IPS-20b (cell line): ENCODE data around the gene ZEB2.

Source experiments
- H3K27ac ChIP-seq: one replicate; pipeline ENCODE4 v1.5.1; 2013; ENCODE audit warnings: low read length
- H3K27me3 ChIP-seq: 2 replicates; pipeline ENCODE4 v1.6.1; 2013; ENCODE audit warnings: mild to moderate bottlenecking, low read length, inconsistent platforms; ENCODE audit not compliant: insufficient read depth
- H3K36me3 ChIP-seq: 2 replicates; pipeline ENCODE4 v1.6.1; 2013; ENCODE audit warnings: low read depth, mild to moderate bottlenecking, inconsistent platforms, low read length, moderate library complexity; ENCODE audit not compliant: insufficient read depth
- H3K4me1 ChIP-seq: 2 replicates; pipeline ENCODE4 v1.6.1; 2013; ENCODE audit warnings: mild to moderate bottlenecking, control low read depth, inconsistent platforms, low read length, moderate library complexity; ENCODE audit not compliant: insufficient read depth
- H3K4me3 ChIP-seq: 2 replicates; pipeline ENCODE4 v1.5.1; 2013; ENCODE audit warnings: mild to moderate bottlenecking, low read length, inconsistent platforms
- H3K9ac ChIP-seq: 2 replicates; pipeline ENCODE4 v1.6.1; 2013; ENCODE audit warnings: low read depth, mild to moderate bottlenecking, inconsistent platforms, low read length, moderate library complexity
- H3K9me3 ChIP-seq: 2 replicates; pipeline ENCODE4 v1.6.1; 2013; ENCODE audit warnings: mild to moderate bottlenecking, low read depth, low read length, inconsistent platforms; ENCODE audit not compliant: insufficient read depth

ZEB2 gene

DNA sequence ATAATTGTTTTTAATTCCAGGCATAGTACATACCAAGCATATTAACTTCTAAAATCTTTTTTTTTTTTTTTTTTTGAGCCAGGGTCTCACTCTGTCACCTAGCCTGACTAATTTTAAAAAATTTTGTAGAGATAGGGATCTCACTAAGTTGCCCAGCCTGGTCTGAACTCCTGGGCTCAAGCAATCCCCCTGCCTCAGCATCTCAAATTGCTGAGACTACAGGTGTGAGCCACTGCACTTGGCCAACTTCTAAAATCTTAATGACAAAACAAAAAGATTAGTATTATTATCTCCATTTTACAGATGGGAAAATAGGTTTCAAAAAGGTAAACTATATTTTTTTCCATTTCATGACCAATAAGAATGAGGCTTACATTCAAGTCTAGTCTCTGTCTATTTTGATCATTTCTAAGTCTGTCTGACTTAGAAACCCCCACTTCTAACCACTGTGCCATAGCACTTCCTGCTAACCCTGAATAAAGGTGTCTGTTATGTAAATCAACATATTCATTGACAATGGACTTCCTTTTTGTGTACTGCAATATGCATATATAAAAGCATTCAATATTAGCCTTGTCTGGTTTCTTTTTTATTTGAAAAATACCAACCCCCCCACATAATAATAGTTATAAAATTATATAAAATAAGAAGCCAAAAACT, 28.7 kb upstream of the ZEB2 start:
- H3K27me3 ChIP-seq = no peaks in the 10 kb centered on the region
- no peak overlapping the region for H3K9ac ChIP-seq
- no peak overlapping the region for H3K4me3 ChIP-seq
- H3K36me3 ChIP-seq = no peaks in the 10 kb centered on the region
- H3K4me1 ChIP-seq = peaks cover 6% of the 10 kb centered on the region; the same call in 1 of the 2 replicates
- no peak overlapping the region for H3K27ac ChIP-seq
- H3K9me3 ChIP-seq = no peaks in the 10 kb centered on the region

DNA sequence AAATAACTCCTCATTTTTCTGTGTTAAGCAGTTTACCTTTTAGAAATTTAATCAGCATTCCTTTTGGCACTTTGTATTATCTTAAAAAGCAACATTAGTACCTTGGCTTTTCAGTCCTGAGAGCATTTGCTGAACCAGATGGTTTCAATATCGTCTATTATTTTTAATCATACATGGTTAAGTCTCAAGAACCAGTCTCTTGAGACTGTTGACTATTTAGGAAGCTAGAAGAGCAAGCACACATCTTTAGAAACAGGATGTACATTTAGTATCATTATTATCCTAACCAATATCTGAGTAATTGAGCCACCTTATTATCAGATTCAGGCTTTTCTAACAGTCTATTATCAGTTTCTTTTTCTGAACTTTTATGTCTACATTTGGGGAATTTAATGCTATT, 28.2 kb upstream of the ZEB2 start:
- H3K9ac ChIP-seq = no peak overlapping the region
- no peaks in the 10 kb centered on the region for H3K36me3 ChIP-seq
- H3K4me3 ChIP-seq = no peak overlapping the region
- H3K27ac ChIP-seq = no peak overlapping the region
- peaks cover under 1% of the 10 kb centered on the region; the same call in 1 of the 2 replicates for H3K4me1 ChIP-seq
- no peaks in the 10 kb centered on the region for H3K27me3 ChIP-seq
- H3K9me3 ChIP-seq = no peaks in the 10 kb centered on the region

DNA sequence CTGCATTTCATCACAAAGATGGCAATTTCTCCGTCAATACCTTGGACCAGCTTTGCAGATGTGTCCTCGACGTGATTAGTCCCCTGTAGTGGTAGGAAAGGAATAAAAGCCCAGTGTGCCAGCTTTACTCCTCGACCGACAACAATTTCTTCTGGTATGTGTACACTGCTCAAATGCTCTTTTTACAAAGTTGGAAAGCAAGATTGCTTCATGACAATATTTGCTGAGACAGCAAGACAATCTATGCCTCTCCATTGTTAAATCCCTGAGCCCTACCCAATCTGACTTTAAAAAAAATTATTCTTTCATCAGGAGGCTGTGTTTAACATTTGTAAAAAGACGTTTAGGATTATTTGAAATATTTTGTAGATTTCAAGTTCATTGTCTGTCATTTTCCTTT, 27.6 kb upstream of the ZEB2 start:
- no peak overlapping the region for H3K9ac ChIP-seq
- no peaks in the 10 kb centered on the region for H3K36me3 ChIP-seq
- no peaks in the 10 kb centered on the region for H3K9me3 ChIP-seq
- H3K4me1 ChIP-seq = no peaks in the 10 kb centered on the region
- H3K4me3 ChIP-seq = no peak overlapping the region
- no peak overlapping the region for H3K27ac ChIP-seq
- H3K27me3 ChIP-seq = no peaks in the 10 kb centered on the region

DNA sequence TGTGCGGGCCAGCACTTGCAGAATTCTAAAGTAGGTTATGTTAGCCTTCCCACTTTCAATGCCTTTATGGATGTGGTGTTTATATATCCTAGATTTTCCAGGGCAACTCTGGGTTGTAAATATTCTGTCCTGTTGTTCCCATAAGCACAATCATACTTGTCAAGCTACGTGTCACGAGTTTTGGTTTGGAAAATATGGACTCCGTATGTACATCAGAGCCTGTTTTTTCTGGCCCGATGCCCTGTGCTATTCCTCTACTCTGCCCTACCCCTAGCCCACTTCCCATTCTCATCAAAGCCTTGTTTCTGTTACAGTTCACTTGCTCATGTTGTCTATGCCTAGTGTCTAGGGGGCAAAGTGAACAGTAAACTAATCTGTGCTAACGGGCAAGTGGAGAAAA, 27.0 kb upstream of the ZEB2 start:
- no peak overlapping the region for H3K4me3 ChIP-seq
- H3K27me3 ChIP-seq = no peaks in the 10 kb centered on the region
- H3K9me3 ChIP-seq = no peaks in the 10 kb centered on the region
- no peak overlapping the region for H3K27ac ChIP-seq
- no peak overlapping the region for H3K9ac ChIP-seq
- no peaks in the 10 kb centered on the region for H3K4me1 ChIP-seq
- H3K36me3 ChIP-seq = no peaks in the 10 kb centered on the region

DNA sequence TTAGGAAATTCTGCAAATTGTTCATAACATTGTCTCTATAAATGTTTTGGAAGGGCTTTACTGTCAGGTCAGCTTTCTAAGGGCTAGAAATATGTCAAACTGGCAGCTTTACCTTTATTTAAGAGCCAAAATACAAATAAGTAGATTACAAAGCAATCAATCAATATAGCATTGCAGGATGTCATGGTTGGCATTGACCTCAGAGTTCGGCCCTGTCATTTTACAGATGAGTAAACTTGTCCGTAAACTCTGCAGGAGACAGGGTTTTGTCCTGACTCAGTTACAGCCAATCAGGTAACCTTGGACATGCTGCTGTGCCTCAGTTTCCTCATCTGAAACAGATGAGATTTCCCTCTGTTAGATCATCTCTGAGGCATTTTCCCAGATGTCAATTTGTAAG, 25.9 kb upstream of the ZEB2 start:
- Histone ChIP-seq H3K36me3 (no peaks in the 10 kb centered on the region), H3K27me3 (no peaks in the 10 kb centered on the region), H3K9ac (no peak overlapping the region), H3K27ac (no peak overlapping the region), H3K4me1 (no peaks in the 10 kb centered on the region), H3K4me3 (no peak overlapping the region), H3K9me3 (no peaks in the 10 kb centered on the region)

DNA sequence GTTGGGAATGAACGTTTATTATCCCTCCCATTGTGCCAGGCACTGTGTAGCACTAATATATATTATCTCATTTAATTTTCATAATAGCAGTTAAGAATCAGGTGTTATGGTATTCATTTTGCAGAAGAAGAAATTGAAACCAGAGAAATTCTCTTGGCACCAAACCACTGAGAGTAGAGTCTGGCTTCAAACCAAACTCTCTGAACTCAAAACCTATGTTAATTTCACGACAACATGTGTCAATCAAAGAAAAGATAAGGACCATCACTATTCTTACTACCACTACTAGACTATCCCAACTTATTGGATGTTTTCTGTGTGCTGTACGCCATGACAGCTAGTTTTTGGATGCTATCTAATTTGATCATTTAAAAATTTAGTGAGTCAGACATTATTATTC, 24.1 kb upstream of the ZEB2 start:
- Histone ChIP-seq H3K4me3 (no peak overlapping the region), H3K4me1 (no peaks in the 10 kb centered on the region), H3K9ac (no peak overlapping the region)

DNA sequence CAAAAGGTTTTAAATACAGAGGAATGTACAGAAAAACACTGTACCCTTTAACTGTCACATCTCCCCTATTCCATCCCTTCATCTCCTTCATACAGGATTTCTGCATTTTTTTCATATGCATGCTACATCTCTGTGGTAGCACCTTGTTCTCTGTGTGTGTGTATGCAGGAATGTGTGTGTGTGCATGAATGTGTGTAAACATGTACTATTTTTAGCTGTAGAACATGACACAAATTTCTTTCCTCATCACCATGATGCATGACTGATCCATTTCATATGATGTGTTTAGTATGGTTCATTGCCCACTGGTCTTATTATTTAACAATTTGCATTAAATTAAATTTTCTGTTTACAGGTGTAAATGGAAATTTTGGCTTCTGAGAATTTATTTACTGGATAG, 21.5 kb upstream of the ZEB2 start:
- H3K27ac ChIP-seq = no peak overlapping the region
- H3K9ac ChIP-seq = no peak overlapping the region
- H3K27me3 ChIP-seq = no peaks in the 10 kb centered on the region
- no peaks in the 10 kb centered on the region for H3K9me3 ChIP-seq
- no peaks in the 10 kb centered on the region for H3K4me1 ChIP-seq
- H3K36me3 ChIP-seq = no peaks in the 10 kb centered on the region
- H3K4me3 ChIP-seq = no peak overlapping the region

More for the DNA sequence above, 24.1 kb upstream of the ZEB2 start:
- H3K27me3 ChIP-seq = no peaks in the 10 kb centered on the region
- no peak overlapping the region for H3K27ac ChIP-seq
- no peaks in the 10 kb centered on the region for H3K36me3 ChIP-seq
- no peaks in the 10 kb centered on the region for H3K9me3 ChIP-seq

DNA sequence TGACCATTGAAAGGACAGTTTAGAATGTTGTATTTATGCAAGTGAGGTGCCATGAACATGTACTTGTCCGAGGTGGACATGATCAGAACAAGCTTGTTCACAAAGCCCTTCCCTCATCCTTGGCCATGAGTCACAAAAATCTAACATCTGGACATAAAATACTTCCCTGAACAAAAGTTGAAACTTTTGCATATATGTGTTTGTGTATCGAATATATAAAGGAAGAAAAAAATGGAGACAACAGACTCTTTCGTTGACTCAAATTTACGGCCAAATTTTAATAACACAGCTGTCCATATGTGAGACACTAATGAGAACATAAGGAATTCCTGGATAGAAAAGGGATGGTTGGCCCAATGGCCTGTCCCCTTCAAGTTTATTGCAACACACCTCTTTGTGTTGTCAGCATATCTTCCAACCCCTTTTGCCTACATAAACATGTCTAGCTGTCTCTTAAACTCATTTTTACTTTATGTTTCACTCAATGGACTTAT, 19.4 kb upstream of the ZEB2 start:
- Histone ChIP-seq H3K9ac (no peak overlapping the region), H3K27ac (no peak overlapping the region), H3K9me3 (no peaks in the 10 kb centered on the region), H3K27me3 (no peaks in the 10 kb centered on the region), H3K4me3 (no peak overlapping the region), H3K4me1 (no peaks in the 10 kb centered on the region), H3K36me3 (no peaks in the 10 kb centered on the region)

DNA sequence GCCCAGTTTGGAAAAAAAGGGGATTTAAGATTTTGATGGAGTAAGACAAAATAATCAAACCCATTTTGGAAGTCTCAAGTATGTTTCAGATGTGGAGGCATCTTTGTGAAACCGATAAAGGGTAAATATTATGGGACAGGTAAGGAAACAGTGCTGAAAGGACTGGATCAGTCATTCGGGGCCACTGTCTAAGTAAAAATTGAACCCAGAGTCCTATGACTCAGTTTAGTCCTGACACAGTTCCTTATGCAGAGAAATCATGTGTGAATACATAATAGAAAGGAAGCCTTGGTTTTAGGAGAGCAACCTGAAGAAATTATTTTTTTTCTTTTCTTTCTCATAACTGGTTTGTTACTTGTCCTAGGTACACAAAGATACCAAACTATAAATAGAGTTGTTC, 15.4 kb upstream of the ZEB2 start:
- no peaks in the 10 kb centered on the region for H3K4me1 ChIP-seq
- H3K27ac ChIP-seq = no peak overlapping the region
- H3K36me3 ChIP-seq = no peaks in the 10 kb centered on the region
- no peaks in the 10 kb centered on the region for H3K27me3 ChIP-seq
- no peak overlapping the region for H3K9ac ChIP-seq
- no peak overlapping the region for H3K4me3 ChIP-seq
- H3K9me3 ChIP-seq = no peaks in the 10 kb centered on the region

DNA sequence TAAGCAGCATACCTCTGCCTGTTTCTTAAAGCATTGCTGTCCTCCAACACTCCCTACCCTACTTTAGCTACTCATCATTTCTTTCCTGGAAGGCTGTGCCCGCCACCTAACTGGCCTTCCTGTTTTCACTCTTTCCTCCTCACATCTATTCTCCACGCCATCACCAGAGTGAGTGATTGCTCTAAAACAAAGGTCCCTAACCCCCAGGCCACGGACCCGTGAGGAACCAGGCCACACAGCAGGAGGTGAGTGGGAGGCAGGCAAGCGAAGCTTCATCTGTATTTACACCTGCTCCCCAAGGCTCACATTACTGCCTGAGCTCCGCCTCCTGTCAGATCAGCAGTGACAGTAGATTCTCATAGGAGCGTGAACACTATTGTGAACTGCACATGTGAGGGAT, 13.3 kb upstream of the ZEB2 start:
- no peak overlapping the region for H3K27ac ChIP-seq
- no peak overlapping the region for H3K9ac ChIP-seq
- H3K27me3 ChIP-seq = no peaks in the 10 kb centered on the region
- no peaks in the 10 kb centered on the region for H3K36me3 ChIP-seq
- H3K4me3 ChIP-seq = no peak overlapping the region
- no peaks in the 10 kb centered on the region for H3K4me1 ChIP-seq
- no peaks in the 10 kb centered on the region for H3K9me3 ChIP-seq

DNA sequence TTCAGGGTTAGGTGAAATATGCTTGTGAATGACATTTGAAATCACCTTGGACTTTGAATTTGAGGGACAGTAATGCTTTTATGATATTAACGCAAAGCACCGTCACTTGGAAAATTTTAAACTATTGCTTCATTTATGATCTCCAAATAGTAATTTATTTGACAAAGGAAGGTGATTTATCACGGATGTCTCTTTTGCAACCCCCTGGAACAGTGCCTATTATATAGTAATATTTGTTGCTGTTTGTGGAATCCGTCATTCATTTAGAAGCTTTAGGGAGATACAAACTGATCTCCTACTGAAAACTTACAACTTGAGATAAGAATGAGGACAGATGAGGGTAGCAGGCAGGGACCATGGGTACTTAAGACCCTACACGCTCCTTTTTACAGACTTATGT, 10.7 kb upstream of the ZEB2 start:
- H3K27ac ChIP-seq = no peak overlapping the region

DNA sequence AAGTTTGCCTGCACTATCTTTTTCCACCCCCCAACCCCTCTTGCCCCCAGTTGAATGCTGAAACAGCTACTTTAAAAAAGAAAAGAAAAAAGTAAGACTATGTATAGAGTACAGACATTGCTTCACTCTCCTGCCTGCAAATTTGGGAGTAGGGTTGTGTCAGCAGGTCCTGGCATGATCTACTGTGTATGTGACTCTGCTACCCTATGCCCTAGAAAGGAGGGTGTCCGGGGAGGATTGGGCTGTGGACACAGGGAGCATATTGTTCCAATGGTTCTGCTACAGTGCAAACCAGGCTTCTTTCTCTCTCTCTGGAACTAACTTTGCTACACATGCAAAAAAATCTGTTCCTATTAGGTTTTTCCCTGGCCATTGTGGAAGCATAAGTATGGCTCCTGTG, 9.9 kb upstream of the ZEB2 start:
- H3K4me3 ChIP-seq = no peak overlapping the region
- H3K4me1 ChIP-seq = peaks cover 4% of the 10 kb centered on the region; the same call in 1 of the 2 replicates
- no peaks in the 10 kb centered on the region for H3K27me3 ChIP-seq

More for the DNA sequence above, 10.7 kb upstream of the ZEB2 start:
- no peaks in the 10 kb centered on the region for H3K27me3 ChIP-seq
- no peak overlapping the region for H3K4me3 ChIP-seq
- no peaks in the 10 kb centered on the region for H3K4me1 ChIP-seq
- H3K9ac ChIP-seq = no peak overlapping the region
- H3K9me3 ChIP-seq = no peaks in the 10 kb centered on the region
- H3K36me3 ChIP-seq = no peaks in the 10 kb centered on the region

More for the DNA sequence above, 9.9 kb upstream of the ZEB2 start:
- no peaks in the 10 kb centered on the region for H3K9me3 ChIP-seq
- H3K27ac ChIP-seq = no peak overlapping the region
- H3K9ac ChIP-seq = no peak overlapping the region
- H3K36me3 ChIP-seq = no peaks in the 10 kb centered on the region
